GM12891 (cell line): ENCODE measurements around the gene MSANTD3.

Source experiments
- DNase-seq: peaks from one replicate; pipeline ENCODE4 v3.0.0; 2011; ENCODE audit warnings: low spot score; ENCODE audit not compliant: insufficient read length
- FAIRE-seq: peaks from 2 replicates; lab custom pipeline; 2011; peaks lifted over from hg19 to GRCh38; lab: Jason Lieb, UNC
- PAX5 ChIP-seq: IDR thresholded peaks from 2 replicates; pipeline ENCODE4 v1.6.1; 2011; ENCODE audit warnings: low read length, moderate library complexity, mild to moderate bottlenecking; ENCODE audit not compliant: insufficient read depth, severe bottlenecking
- POLR2A ChIP-seq: IDR thresholded peaks from 2 replicates; pipeline ENCODE4 v1.6.1; 2011; ENCODE audit warnings: low read depth, low read length, control low read depth
- POLR2AphosphoS5 ChIP-seq: IDR thresholded peaks from 2 replicates; pipeline ENCODE4 v1.6.1; 2011; ENCODE audit warnings: low read depth, low read length, control low read depth
- POU2F2 ChIP-seq: IDR thresholded peaks from 2 replicates; pipeline ENCODE4 v1.6.1; 2011; ENCODE audit warnings: low read depth, mild to moderate bottlenecking, control low read depth, low read length, moderate library complexity
- SPI1 ChIP-seq: IDR thresholded peaks from 2 replicates; pipeline ENCODE4 v1.6.1; 2011; ENCODE audit warnings: low read depth, low read length, control low read depth
- TAF1 ChIP-seq: IDR thresholded peaks from 2 replicates; pipeline ENCODE4 v1.6.1; 2011; ENCODE audit warnings: low read depth, low read length, control low read depth

MSANTD3 gene

DNA sequence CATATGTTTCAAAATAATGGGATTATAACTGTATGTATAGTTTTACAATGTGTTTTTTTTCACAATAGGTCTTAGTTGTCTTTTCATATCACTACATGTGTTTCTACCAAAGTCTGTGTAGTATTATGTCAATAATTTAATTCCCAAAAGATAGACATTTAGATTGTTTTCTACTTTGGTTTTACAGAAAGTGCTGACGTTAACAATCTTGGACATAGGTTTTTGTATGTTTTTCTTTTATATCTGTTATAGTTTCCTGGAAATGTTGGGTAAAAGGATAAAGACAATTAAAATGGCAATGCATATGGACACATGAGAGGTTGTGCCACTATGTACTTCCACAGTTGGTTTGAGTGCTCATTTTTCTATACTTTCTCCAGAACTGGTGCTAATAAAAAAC lies 61.2 kb downstream of the MSANTD3 start:
- FAIRE-seq (no peak), DNase-seq (no peak)
- no peak for TF ChIP-seq SPI1

DNA sequence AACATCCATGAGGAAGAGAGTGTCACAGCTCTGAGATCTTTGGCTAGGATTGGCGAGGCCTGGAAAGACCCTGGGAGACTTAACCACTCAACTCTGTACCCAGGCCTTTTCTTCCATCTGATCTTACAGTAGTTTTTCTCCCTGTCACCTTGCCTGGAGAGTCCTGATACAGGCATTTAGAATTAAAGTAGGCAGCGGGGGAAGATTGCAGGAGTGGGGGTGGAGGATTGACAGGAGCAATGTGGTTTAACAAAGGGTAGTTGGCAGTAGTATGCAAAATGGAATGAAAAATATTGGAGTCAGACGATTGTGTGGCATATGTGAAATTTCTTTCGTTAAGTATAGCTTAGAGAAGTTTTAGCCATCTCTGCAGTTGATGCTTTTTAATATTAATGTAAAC lies 62.9 kb downstream of the MSANTD3 start:
- FAIRE-seq (no peak), DNase-seq (no peak)
- TF ChIP-seq POU2F2 (no peak), POLR2AphosphoS5 (no peak), POLR2A (no peak), TAF1 (no peak), PAX5 (no peak), SPI1 (no peak)

DNA sequence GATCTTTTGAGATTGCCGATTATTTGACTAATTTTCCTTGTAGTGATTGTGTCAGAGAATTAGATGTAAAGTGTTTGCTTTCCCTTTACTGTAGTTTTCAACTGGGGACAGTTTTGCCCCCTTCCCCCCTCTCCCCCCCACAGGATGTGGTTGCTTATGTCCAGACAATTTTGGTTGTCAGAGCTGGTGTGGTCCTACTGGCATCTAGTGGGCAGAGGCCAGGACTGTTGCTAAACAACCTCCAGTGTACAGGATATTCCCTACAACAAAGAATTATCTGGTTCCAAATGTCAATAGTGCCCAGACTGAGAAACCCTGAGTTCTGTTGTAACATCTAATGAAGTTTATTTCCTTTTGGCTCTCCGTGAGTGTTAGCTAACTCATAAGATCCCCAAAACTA lies 66.0 kb downstream of the MSANTD3 start:
- DNase-seq = no peak
- TF ChIP-seq POLR2A = no peak
- TF ChIP-seq SPI1 = no peak
- TF ChIP-seq POLR2AphosphoS5 = no peak
- no peak for TF ChIP-seq PAX5
- TF ChIP-seq POU2F2 = no peak
- TF ChIP-seq TAF1 = no peak
- FAIRE-seq = no peak

GRCh38 chr9:100498592-100498991 lies 71.6 kb downstream of the MSANTD3 start:
- FAIRE-seq = no peak
- DNase-seq = no peak
- TF ChIP-seq PAX5 = no peak
- no peak for TF ChIP-seq POLR2AphosphoS5
- TF ChIP-seq POLR2A = no peak
- TF ChIP-seq TAF1 = no peak
- no peak for TF ChIP-seq POU2F2
- TF ChIP-seq SPI1 = no peak

DNA sequence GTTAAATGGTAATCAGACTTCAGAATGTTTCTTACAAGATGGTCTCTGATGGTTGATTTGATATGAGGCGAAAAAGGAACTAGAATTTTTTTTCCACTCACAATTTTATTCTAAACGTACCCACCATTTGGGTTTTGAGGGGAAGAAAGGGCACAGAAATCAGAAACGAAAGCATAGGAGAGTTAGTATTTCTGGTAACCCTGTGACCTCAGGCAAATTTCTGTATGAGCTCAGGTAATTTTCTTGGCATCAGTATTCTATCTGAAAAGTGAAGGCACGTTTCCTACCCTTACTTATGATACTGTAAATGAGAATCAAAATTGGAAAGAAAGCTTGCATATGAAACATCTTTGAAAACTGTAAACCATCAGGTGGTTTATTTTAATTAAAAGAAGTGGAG lies 72.5 kb downstream of the MSANTD3 start:
- no peak for DNase-seq
- no peak for FAIRE-seq
- no peak for TF ChIP-seq PAX5
- no peak for TF ChIP-seq TAF1
- no peak for TF ChIP-seq POLR2A
- TF ChIP-seq SPI1 = no peak
- TF ChIP-seq POU2F2 = no peak
- TF ChIP-seq POLR2AphosphoS5 = no peak

GRCh38 chr9:100499866-100500265 lies 72.9 kb downstream of the MSANTD3 start:
- TF ChIP-seq SPI1 (no peak), POLR2AphosphoS5 (no peak), TAF1 (no peak), POU2F2 (no peak), PAX5 (no peak), POLR2A (no peak)
- no peak for DNase-seq
- no peak for FAIRE-seq
